Common myeloid progenitor, CD34-positive (primary cell): ENCODE data around the gene SLC6A12.

Experiments used
- CTCF ChIA-PET: fragments of 350-600 bp; sonication (Branson Sonifier 250); formaldehyde crosslinking; loops from one replicate; lab custom pipeline; 2021; ENCODE audit warnings: antibody characterized with exemption; lab: Charles Lee
- POLR2A ChIA-PET: fragments of 350-600 bp; sonication (Branson Sonifier 250); formaldehyde crosslinking; loops from one replicate; lab custom pipeline; 2021; ENCODE audit warnings: antibody characterized with exemption; lab: Charles Lee
- DNase-seq, 3 donors: peaks; one replicate each; pipeline versions ENCODE4 v3.0.0 to v3.0.0-alpha.2; 2013
- H3K27ac ChIP-seq, 2 experiments: 1 replicate in 1 of 2; 2 replicates in 1 of 2; pipeline ENCODE4 v1.7.0; 2013; ENCODE audit warnings: inconsistent platforms in 2 of 2, low read length in 2 of 2, mild to moderate bottlenecking in 2 of 2, low read depth in 1 of 2, moderate library complexity in 1 of 2; ENCODE audit not compliant: severe bottlenecking in 2 of 2, insufficient read depth in 1 of 2, poor library complexity in 1 of 2
- H3K27me3 ChIP-seq, 5 experiments: replicated peaks in 2 of 5; 1 replicate in 3 of 5; 2 replicates in 2 of 5; pipeline versions ENCODE4 v1.6.1 to v1.7.0; 2013; ENCODE audit warnings: low read length in 4 of 5, mild to moderate bottlenecking in 2 of 5, moderate library complexity in 2 of 5, inconsistent platforms in 1 of 5; ENCODE audit not compliant: insufficient read depth in 5 of 5, control insufficient read depth in 4 of 5
- H3K36me3 ChIP-seq, 4 experiments: 1 replicate in 2 of 4; 2 replicates in 2 of 4; pipeline versions ENCODE4 v1.6.1 to v1.7.0; 2013; ENCODE audit warnings: low read length in 3 of 4, control low read depth in 1 of 4, mild to moderate bottlenecking in 1 of 4; ENCODE audit not compliant: control insufficient read depth in 4 of 4, insufficient read depth in 4 of 4
- H3K4me1 ChIP-seq, 4 experiments: 1 replicate in 3 of 4; 2 replicates in 1 of 4; pipeline versions ENCODE4 v1.6.1 to v1.7.1; 2013; ENCODE audit warnings: low read length in 3 of 4, mild to moderate bottlenecking in 3 of 4, control low read depth in 1 of 4, inconsistent platforms in 1 of 4, moderate library complexity in 1 of 4; ENCODE audit not compliant: control insufficient read depth in 4 of 4, insufficient read depth in 4 of 4; ENCODE audit errors: control extremely low read depth in 1 of 4
- H3K4me3 ChIP-seq, 7 experiments: 1 replicate in 4 of 7; 2 replicates in 3 of 7; pipeline versions ENCODE4 v1.5.1 to v1.7.0; 2013; ENCODE audit warnings: mild to moderate bottlenecking in 7 of 7, low read length in 6 of 7, moderate library complexity in 6 of 7, inconsistent platforms in 2 of 7, low read depth in 2 of 7, control low read depth in 1 of 7; ENCODE audit not compliant: insufficient read depth in 4 of 7, control insufficient read depth in 1 of 7; ENCODE audit errors: extremely low read depth in 1 of 7
- H3K9me3 ChIP-seq, 5 experiments: 1 replicate in 4 of 5; 2 replicates in 1 of 5; pipeline versions ENCODE4 v1.6.1 to v1.7.1; 2013; ENCODE audit warnings: low read length in 4 of 5, mild to moderate bottlenecking in 2 of 5, inconsistent platforms in 1 of 5, low read depth in 1 of 5, moderate library complexity in 1 of 5; ENCODE audit not compliant: control insufficient read depth in 4 of 5, insufficient read depth in 2 of 5; ENCODE audit errors: control extremely low read depth in 1 of 5
- WGBS: methylation state at CpG from one replicate; pipeline ENCODE4 v1.1.5; 2013; ENCODE audit not compliant: insufficient coverage; 5-methylcytosine and 5-hydroxymethylcytosine counted together

Gene SLC6A12

DNA sequence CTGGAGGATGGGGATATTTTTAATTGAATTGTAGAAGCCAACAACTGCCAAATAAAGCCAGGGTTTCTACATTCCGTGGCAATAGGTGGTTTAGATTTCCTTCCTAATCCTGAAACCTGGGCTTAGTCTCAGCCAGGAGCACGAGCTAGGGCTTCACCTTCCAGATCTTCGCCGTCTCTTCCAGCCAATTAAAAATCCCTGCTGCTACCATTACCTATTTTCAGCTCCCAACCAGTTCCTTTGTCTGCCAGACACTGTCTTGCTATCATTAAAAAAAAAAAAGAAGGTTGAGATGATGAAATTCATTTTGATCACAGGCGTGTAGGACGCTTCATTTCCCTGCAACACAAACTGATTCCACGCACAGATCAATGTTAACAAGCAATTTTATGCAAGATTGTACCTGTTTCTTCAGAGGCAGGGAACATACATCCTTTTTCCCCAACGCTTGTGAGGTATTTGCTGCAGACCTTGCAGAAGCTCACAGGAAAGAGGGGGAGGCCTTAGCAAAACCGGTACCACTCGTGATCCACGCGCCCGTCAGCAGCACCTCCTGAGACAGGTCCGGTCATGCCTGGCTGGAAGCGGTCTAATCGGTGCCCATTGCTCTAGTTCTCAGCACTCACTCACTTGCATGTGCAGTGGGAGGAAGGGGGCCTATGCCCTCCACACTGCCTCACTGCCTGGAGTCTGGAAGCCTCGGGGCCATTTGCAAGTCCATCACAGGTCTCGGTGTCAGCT lies 65.1 kb downstream of the SLC6A12 start:
- H3K9me3 ChIP-seq: no peaks in the 10 kb centered on the region
- H3K4me1 ChIP-seq: peaks cover 0 to 13% (median 8%) of the 10 kb centered on the region in 4 experiments
- WGBS: 92% methylated on average over 13 of the region's 18 CpGs
- H3K27ac ChIP-seq: no peak overlapping the region
- H3K27me3 ChIP-seq: no peaks in the 10 kb centered on the region
- H3K4me3 ChIP-seq: no peak overlapping the region
- ChIA-PET POLR2A (no interaction called here), CTCF (interaction anchor here (0.9 to 2.4 kb wide), 6 partner anchors 10 to 38 kb away, joined by 3 to 11 read pairs (median 4); no protein-coding TSS in a partner anchor)
- no peak for DNase-seq
- peaks cover 0 to 12% (median 0%) of the 10 kb centered on the region in 4 experiments for H3K36me3 ChIP-seq

GRCh38 chr12:147242-147641 lies 66.7 kb downstream of the SLC6A12 start:
- H3K9me3 ChIP-seq: no peaks in the 10 kb centered on the region
- H3K4me3 ChIP-seq: no peak overlapping the region
- no peak for DNase-seq
- POLR2A ChIA-PET: no interaction called here
- CTCF ChIA-PET: interaction anchor here (1.1 to 2.4 kb wide), 3 partner anchors 8 to 12 kb away, joined by 3 to 11 read pairs (median 3); no protein-coding TSS in a partner anchor
- 96% methylated on average over 9 of the region's 9 CpGs for WGBS
- no peak overlapping the region for H3K27ac ChIP-seq
- no peaks in the 10 kb centered on the region for H3K27me3 ChIP-seq
- peaks cover 0 to 9% (median 0%) of the 10 kb centered on the region in 4 experiments for H3K4me1 ChIP-seq
- H3K36me3 ChIP-seq: peaks cover 0 to 18% (median 0%) of the 10 kb centered on the region in 4 experiments

DNA sequence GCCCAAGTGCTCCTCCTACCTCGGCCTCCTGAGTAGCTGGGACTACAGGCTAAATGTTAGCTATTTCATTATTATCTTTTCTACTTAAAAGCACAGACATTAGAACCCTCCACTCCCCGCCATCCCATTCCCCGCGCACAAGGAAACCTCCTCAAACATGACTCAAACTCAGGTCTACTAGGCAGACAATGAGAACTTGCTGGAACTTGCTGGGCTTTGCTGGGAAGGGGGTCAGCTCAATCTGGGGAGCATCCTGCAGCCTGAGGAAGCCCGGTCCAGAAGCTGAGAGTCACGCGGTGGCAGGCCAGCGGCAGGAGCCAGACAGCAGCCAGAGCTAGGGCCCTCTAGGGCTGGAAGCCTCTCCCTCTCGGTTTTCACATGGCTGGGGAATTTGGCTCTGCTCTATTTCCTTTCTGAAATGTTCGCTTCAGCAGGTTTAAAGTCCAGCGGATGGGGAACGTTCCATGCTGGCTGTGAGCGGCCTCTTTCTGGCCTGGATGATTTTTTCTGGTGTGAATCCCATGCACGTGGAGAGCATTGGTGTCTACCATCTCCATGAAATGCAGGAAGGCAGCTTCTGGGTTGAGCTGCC lies 68.5 kb downstream of the SLC6A12 start:
- no peak for DNase-seq
- no peak overlapping the region for H3K27ac ChIP-seq
- CTCF ChIA-PET: interaction anchor here (1.0 to 4.0 kb wide), 4 partner anchors 8 to 74 kb away, joined by 3 to 22 read pairs (median 4); no protein-coding TSS in a partner anchor
- no peaks in the 10 kb centered on the region for H3K9me3 ChIP-seq
- H3K4me1 ChIP-seq: peaks cover 0 to 14% (median 8%) of the 10 kb centered on the region in 4 experiments
- peaks cover 0 to 26% (median 0%) of the 10 kb centered on the region in 4 experiments for H3K36me3 ChIP-seq
- no peaks in the 10 kb centered on the region for H3K27me3 ChIP-seq
- 93% methylated on average over 14 of the region's 14 CpGs for WGBS
- H3K4me3 ChIP-seq: no peak overlapping the region
- POLR2A ChIA-PET: no interaction called here

GRCh38 chr12:144650-145284 lies 69.2 kb downstream of the SLC6A12 start:
- no peaks in the 10 kb centered on the region for H3K27me3 ChIP-seq
- peaks cover 0 to 26% (median 0%) of the 10 kb centered on the region in 4 experiments for H3K36me3 ChIP-seq
- no peak for DNase-seq

DNA sequence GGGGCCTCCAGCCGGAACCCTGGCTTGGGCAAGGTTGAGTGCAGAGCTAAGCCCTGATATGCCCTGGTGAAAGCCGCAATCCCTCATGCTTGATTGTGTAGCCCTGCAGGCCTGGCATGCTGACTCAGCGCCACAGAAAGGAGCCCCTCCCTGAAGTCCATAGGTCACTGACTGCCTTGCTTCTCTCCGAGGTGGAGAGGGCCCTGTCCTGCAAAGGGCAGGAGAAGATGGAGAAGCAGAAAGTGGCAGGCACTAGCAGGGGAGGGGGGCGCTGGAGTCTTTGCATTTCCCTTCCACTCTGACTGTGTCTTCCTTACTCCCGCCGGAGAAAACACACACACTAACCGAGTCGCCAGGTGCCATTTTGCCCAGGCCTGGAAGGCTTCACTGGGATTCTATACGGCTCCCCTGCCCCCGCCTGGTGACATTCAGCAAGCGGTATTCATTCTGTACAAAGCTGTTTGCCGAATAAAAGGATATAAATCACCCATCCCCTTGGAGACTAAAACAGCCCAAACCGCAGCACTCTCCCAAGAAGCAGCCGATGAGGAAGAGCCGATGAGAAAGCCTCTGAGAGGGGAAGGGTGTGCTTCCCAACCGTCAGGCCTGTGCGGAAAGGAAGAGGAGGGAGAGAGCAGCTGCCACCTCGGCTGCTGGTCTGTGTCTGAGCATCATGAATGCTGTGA lies 69.8 kb downstream of the SLC6A12 start:
- POLR2A ChIA-PET: no interaction called here
- 70% methylated on average over 18 of the region's 19 CpGs for WGBS
- CTCF ChIA-PET: interaction anchor here (0.7 to 4.0 kb wide), 8 partner anchors 9 to 90 kb away, joined by 3 to 22 read pairs (median 4); no protein-coding TSS in a partner anchor

More at GRCh38 chr12:144650-145284, 69.2 kb downstream of the SLC6A12 start:
- ChIA-PET POLR2A (no interaction called here), CTCF (interaction anchor here (0.7 to 4.0 kb wide), 9 partner anchors 8 to 75 kb away, joined by 3 to 22 read pairs (median 4); no protein-coding TSS in a partner anchor)
- no peak overlapping the region for H3K27ac ChIP-seq
- 70% methylated on average over 4 of the region's 5 CpGs for WGBS
- peak overlapping the region in 1 of 7 experiments; percentile 32 for H3K4me3 ChIP-seq
- peaks cover 0 to 18% (median 12%) of the 10 kb centered on the region in 4 experiments for H3K4me1 ChIP-seq
- no peaks in the 10 kb centered on the region for H3K9me3 ChIP-seq

GRCh38 chr12:140162-140561 lies 73.8 kb downstream of the SLC6A12 start:
- H3K27ac ChIP-seq: no peak overlapping the region
- H3K9me3 ChIP-seq: no peaks in the 10 kb centered on the region
- DNase-seq: no peak
- peaks cover 0 to 34% (median 18%) of the 10 kb centered on the region in 4 experiments for H3K4me1 ChIP-seq
- H3K27me3 ChIP-seq: peaks cover 0 to 5% (median 0%) of the 10 kb centered on the region in 5 experiments
- H3K36me3 ChIP-seq: peaks cover 0 to 16% (median 0%) of the 10 kb centered on the region in 4 experiments
- peak overlapping the region in 1 of 7 experiments; percentile 75 for H3K4me3 ChIP-seq
- WGBS: 94% methylated on average over 5 of the region's 5 CpGs
- POLR2A ChIA-PET: no interaction called here
- CTCF ChIA-PET: interaction anchor here (1.0 to 6.7 kb wide), 4 partner anchors 8 to 28 kb away, joined by 3 to 40 read pairs (median 7); no protein-coding TSS in a partner anchor

More for the DNA sequence above, 69.8 kb downstream of the SLC6A12 start:
- peak in 2 of 3 donors; percentile 63 to 65 for DNase-seq
- Histone ChIP-seq H3K27ac (no peak overlapping the region), H3K9me3 (no peaks in the 10 kb centered on the region), H3K36me3 (peaks cover 0 to 26% (median 0%) of the 10 kb centered on the region in 4 experiments), H3K27me3 (no peaks in the 10 kb centered on the region), H3K4me3 (peak overlapping the region in 1 of 7 experiments; percentile 32), H3K4me1 (peaks cover 0 to 24% (median 15%) of the 10 kb centered on the region in 4 experiments)
